HG03342 (cell line): ENCODE measurements around the gene NEK11.
"Not testable (repeated sequence)": the region's sequence is repeated elsewhere in the genome, so short reads cannot be mapped to it uniquely, and the experiment has no call there.

Experiments used
- ATAC-seq: cut with Tn5 transposase; IDR thresholded peaks from one replicate; pipeline ENCODE4 v1.9.1; 2021; ENCODE audit warnings: mild to moderate bottlenecking, moderate library complexity; ENCODE audit not compliant: unreplicated experiment

Gene NEK11

DNA sequence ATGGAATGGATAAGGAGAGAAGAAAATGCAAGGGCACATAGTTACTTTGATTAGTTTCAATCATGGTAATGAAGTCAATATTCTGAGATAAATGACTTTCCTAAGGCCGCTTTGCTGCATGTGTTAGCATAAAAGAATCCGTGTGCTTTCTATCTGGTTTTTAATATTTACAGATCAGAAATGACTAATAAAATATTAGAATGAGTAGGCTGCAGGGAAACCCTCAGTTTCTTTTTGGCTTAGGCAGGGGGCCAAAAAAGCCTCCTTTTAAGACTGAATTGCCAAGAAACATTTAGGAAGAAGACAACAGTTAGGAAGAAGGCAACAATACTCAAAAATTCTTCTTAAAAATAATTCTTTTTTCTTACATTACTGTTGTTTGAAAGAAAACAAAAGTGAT lies 11.6 kb downstream of the NEK11 start:
- ATAC-seq = no peak

DNA sequence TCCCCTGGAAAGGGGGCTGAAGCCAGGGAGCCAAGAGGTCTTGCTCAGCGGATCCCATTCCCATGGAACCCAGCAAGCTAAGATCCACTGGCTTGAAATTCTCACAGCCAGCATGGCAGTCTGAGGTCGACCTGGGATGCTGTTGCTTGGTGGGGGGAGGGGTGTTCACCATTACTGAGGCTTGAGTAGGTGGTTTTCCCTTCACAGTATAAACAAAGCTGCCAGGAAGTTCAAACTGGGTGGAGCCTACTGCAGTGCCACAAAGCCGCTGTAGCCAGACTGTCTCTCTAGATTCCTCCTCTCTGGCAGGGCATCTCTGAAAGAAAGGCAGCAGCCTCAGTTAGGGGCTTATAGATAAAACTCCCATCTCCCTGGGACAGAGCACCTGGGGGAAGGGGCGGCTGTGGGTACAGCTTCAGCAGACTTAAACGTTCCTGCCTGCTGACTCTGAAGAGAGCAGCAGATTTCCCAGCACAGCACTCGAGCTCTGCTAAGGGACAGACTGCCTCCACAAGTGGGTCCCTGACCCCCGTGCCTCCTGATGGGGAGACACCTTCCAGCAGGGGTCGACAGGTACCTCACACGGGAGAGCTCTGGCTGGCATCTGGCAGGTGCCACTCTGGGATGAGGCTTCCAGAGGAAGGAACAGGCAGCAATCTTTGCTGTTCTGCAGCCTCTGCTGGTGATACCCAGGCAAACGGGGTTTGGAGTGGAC lies 15.8 kb downstream of the NEK11 start:
- not testable (repeated sequence) for ATAC-seq

DNA sequence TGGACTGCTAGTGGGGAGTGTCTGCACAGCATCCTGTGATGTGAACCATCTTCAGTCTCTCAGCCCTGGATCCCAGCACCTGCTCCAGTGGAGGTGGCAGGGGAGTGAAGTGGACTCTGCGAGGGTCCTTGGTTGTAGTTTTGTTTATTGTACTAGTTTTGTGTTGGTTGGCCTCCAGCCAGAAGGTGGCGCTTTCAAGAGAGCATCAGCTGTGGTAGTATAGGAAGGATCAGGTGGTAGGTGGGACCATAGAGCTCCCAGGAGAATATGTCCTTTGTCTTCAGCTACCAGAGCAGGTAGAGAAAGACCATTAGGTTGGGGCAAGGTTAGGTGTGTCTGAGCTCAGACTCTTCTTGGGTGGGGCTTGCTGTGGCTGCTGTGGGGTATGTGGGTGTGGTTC lies 20.9 kb downstream of the NEK11 start:
- ATAC-seq = no peak

DNA sequence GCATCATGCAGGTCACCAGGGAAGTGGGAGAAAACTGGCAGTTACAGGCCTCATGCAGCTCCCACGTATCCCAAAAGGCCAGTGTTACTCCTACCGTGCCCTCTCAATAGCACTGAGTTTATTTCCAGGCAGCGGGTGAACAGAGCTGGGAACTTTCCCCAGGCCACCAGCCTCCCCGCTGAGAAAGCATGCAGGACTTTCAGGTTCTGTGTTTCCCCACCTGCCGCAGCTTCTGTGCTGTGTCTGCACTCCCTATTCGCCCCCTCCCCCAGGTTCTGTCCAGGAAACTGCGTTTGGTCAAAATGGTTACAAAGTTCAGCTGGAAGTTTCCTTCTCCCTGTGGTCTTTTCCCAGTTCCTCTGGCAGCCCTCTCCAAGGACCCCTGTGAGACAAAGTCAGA lies 21.4 kb downstream of the NEK11 start:
- no peak for ATAC-seq

DNA sequence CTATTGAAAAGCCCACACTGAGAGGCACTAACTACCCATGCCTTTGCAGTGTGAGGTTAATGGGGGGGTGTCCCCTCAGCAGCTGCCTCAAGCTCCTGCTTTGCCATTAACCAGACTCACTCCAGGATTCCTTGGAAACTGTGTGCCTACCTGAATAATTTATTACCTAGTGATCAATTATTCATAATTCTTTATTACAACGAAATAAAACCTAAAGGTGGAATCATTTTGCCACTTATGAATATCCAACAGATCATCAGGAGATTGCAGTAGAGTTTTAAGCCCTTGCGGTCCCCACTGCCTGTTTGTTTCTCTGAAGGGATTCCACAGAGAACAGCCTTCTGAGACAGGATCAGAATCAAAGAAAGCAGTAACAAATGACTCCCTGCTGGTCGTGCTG lies 23.3 kb downstream of the NEK11 start:
- no peak for ATAC-seq

DNA sequence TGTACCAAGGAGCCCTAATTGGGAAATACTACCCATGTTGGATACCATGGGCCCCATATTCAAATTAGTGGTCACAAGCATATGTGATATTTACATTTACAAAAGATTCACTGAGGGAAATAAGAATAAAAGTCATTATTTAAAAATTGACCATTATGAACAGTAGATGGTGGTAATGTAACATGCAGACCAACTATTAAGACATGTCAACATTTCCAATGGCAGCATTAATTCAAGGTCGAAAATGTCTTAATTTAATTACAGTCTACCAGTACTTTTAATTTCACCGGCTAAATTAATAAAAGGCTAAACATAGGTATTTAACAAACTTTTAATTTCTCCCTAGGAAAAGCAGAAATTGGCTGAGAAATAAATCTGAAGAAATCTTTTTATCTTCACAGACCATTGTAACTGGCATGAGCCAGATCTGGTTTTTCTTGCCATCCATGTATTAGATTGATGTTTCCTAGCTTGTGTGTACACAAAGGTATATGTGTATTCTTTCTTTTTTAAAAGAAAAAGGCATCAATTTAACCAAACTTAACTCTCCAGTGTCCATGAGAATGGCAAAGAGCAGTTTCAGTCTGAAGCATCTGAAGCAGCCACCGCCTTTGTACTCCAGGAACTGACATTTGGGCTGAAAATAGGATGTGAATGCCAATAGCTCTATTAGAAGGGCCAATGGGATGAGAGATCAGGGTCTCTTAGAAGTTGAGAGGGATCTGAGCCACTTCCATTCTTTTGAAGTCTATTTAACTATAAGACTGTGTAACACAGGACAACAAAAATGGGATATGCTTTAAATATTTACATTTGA lies 26.6 kb downstream of the NEK11 start:
- ATAC-seq = no peak

DNA sequence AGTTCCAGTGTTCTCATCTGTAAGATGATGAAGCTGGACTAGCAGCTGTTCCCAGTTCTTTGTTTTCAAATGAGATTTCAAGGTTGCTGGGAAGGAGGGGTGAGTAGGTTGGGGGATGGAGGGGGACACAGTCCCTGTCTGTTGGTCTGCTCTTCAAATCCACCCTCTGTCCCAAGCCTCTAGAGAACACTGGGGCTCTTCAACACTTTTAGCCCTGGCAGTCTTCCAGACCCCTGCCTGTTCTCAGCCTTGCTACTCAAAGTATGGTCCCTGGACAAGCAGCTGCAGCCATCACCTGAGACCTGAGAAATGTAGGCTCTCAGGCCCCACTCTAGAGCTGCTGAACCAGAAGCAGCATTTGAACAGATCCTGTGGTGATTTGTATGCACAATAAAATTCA lies 41.3 kb downstream of the NEK11 start:
- ATAC-seq = no peak

DNA sequence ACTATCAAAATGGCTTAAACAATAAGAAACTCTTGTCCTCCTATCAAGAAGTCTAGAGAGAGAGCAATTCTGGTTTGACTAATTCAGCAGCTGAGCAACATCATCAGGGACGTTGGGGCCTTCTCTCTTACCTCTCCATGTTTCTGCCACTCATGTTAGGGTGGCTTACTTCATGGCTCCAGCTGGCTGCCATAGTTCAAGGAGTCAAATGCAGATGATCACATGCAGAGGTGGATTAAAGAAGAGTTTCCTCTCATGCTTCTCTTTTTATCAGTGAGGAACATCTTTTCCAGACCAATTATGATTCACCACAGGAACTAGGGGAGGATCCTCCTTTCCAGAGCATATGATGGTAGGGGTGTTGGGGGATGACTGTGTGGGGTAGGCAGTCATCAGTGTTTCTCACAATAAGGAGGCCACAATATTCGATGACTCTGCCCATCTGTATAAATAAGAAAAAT lies 45.5 kb downstream of the NEK11 start:
- no peak for ATAC-seq

DNA sequence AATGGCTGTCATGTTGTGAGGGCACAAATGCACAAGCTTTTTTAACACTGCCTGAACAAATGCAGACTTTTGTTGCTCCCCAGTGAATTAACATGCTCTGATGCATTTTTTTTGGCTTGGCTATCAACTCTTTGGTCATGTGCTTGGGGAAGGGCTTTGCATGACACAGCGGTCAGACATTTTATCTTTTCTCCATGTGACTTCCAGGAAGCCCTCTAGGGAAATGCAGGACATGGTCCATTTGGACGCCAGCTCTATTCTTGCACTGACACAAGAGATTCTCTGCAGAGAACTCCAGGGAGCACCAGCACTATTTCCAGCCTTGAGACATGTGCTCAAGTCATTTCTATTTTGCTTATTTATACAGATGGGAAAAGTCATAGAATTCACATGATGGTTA lies 46.2 kb downstream of the NEK11 start:
- no peak for ATAC-seq

DNA sequence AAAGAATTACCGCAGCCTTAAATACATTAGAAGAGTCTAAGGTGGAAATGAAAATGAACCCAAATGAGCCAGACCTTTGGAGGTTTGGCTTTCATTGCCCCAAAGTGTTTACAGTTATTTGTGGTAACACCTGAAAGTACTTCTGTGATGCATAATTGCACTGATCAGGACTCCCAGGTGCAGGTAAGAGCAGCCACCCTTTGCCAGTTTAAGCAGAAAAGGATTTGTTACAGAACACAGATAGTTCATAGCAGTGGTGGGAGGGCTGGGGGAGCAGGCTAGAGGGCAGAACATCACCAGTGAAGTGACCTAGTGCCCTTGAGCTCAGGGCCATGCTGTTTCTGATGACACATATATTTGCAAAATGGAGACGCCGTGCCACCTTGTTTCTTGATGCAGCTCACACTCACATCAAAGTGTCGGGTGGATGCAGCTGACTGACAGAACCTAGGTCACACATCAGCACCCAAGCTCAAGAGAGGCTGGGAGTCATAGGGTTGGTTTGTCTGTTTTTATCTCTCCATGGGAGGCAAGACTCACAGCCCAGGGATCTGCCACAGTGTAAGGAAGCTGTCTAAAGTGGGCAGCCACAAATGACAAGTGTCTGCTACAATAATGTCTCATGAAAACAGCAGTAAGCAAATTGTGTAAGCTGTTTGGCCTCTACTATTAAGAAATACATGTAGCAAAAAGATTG lies 49.1 kb downstream of the NEK11 start:
- no peak for ATAC-seq

DNA sequence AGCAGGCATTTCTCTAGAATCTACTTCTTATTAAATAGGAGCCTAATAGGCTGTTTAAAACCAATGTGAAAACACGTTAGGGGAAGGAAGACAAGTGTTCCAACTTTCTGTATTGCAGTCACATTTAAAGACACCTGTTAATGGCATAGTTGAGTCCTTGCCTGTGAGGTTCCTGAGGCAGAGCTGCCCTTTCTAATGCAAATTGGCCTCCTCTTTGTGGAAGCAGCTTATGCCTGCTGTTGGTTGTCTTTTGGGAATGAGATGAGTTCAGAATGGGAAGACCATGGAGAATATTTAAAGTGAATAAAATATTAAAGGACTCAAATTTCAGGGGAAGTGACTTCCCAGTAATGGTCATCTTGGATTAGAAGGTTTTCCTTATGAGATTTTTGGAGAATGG lies 51.2 kb downstream of the NEK11 start:
- ATAC-seq = no peak

DNA sequence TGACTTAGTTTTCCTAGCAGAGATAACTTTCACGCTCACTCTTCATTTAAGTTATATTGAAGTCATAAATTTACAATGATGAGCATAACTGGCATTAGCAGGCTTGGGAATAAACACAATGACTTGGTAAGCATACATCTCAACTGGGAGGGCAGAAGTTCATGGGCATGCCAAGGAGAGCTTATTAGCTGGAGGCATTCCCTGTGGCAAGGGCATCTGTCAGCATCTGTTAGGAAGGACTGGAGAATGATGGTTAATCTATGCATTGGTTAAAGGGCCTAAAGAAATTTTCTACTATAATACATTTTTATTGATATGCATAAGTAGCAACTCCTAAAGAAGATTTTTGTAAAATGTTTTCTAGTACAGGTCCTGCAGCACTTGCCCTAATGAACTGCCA lies 52.4 kb downstream of the NEK11 start:
- no peak for ATAC-seq

DNA sequence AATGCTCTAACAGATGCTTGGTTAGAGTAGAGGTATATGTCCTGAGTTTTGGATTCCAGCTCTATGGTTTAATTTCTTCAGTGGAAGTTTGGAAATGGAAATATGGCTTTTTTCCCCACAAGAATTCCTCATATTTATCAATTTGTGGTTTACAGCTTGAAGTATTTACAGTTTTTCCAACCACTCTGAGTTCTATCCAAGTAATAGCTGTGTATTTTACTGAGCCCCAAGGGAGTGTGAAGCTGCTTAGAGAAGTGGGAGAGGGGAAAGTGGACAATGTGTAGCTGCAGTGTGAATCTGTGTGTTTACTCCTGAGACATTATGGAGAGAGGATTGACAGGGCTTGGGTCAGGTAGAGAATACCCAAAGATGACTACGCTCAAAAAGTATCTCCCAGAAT lies 54.5 kb downstream of the NEK11 start:
- ATAC-seq = no peak

DNA sequence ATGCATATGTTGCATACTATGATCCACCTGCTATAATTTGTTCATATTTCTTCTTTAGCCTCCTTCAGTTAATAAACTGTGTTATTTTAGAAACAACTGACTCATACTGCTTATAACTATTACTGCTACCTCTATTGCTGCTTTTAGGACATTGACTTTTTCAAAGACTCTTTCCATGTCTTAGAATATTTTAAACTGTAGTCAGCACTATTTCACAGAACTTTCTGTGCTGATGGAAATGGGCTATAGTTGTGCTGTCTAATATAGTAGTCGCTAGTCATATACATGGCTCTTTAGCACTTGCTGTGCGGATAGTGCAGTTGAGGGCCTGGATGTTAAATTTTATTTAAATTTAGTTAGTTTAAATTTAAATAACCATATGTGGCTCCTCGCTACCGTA lies 55.6 kb downstream of the NEK11 start:
- ATAC-seq = no peak

DNA sequence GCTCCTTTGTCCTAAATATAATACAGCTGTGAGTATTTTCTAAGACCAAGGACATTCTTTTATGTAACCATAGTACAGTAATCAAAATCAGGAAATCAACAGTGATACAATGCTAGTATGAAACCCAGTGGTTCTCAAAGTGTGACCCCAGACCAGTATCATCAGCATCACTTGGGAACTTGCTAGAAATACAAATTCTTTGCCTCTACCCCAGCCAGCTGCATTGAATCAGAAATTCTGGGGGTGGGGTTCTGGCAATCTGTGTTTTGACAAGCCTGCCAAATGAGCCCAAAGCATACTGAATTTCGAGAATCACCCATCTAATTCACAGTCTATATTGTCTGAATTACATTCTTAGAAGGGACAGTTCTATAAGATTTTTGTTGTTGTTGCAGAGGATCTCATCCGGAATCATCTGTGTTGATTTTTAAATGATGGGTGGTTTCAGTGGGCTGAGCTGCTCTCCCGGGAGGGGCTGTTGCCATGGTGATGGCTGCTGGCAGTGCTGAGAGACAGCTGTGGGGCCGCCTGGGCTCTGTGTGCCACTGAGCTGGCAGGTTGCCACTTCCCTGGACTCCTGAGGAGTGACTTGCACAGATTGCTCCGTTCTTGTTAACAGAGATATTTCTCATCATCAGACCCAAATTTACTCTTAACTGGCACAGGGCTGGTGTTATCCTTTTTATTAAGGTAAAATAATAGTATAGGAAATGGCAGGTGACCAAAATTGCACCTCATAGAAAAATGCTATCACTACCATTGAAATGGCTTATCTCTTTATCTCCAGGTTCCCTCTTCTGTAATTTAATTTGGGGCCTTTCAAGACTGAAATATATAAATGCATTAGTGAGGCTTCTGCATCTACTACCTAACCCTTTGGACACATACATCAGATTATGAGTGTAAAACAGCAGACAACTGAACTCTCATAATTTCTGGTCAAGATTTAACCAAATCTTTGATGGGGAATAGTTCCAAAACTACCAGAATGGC lies 56.5 kb downstream of the NEK11 start:
- ATAC-seq = no peak

DNA sequence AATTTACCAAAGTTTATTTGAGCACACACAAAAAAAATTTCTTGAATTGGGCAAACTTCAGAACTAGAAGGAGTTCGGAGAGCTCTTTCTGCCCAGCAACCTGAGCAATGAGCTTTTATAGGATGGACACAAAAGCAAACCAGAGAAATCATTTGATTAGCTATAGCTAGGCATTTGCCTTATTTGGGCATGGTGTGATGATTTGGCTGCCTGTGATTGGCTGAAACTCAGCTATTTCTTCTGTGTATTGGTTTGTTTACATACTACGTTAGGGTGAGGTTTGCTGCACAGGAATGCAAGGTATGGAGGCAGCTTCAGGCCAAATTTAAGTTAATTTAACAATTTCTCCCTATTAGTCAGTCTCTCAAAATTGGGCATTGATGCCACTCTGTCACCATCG lies 65.1 kb downstream of the NEK11 start:
- no peak for ATAC-seq

DNA sequence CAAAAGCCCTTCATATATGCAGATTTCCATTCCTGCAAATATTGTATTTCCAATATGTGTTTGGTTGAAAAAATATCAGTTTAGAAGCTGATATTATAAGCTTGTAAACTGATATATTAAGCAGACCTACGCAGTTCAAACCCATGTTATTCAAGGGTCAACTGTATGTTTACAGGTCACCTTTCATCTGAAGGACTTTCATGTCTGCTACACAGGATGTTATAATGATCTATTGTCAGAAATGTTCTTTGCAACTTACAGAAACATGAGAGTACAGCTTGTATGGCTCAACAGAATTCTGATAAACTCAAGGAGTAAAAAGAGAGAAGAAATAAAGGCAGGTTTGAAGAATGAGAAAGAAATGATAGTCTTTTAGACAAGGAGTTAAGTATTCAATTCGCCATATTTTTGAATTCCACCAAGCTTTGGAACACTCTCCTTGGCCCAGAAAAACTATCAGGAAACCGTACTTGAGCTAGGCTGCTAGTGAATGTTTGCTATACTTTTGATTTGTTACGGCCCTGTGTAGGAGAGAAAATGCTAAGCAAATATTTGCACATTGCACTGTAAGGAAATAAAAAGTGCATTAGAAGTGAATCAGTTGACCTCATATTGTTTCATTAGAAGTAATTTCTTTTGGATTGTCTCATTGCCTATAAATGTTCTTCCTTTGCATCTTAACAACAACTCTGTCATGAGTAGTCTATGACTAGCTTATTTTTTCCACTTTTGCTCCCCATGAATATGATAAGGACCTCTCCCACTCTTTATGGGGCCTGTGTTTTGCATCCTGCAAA lies 81.2 kb downstream of the NEK11 start:
- no peak for ATAC-seq

DNA sequence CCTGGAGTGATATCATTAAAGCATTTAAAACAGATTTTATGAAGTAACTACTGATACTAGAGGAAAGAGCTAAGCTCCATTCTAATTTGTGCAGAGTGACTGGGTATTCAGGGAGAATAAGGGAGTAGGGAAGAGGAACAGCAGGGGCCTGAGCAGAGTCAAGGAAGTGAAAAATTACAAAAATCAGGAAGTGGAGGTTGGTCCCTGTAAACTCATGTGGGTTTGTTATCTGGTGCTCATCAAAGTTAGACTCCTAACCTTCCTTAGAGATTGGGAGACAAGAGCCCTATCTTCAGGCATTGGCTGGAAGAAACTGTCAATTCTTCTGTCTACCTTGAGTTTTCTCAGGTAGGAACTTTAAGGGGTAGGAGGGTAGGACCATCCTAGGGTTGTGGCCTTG lies 82.5 kb downstream of the NEK11 start:
- ATAC-seq = no peak

DNA sequence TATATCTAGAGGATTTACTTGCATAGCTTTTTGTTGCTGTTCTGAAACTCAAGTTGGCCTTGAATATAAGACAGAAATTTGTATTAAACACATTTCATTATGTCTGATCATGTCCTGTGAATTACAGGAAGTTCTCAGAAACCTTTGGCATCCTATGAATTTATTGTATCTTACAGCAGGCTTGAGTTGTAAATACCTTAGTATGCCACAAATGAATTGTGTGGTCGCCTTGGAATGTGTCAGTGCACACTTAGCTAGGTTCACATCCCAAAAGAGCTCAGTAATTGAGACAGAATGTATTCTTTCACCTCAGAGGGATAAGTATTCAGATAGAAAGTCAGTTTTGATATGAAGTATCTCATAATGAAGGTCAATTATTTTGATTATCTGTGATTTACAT lies 83.4 kb downstream of the NEK11 start:
- no peak for ATAC-seq

DNA sequence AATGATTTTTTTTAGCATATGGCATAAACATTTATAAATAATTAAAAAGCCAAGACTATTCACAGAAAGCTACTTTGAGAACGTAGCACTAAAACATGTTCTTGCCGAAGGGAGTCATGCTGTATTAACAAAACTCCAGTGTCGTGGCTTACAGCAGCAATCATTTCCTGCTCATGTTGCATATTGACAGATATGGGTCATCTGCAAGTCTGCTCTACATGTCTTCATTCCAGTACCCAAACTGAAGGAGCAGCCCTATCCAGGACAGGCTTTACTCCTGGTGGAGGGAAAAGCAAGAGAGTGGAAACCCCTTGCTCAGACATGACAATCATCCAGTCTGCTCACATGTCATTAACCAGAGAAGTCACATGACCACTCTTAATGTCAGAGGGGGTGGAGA lies 87.6 kb downstream of the NEK11 start:
- no peak for ATAC-seq
